NT2/D1 (cell line): ENCODE measurements around the gene LPCAT4.

Source experiments
- SUZ12 ChIP-seq: IDR thresholded peaks from 2 replicates; pipeline ENCODE4 v1.6.1; 2011; ENCODE audit not compliant: insufficient read length, insufficient read depth; ENCODE audit errors: extremely low read depth
- ZNF274 ChIP-seq: IDR thresholded peaks from 2 replicates; pipeline ENCODE4 v1.6.1; 2011; ENCODE audit warnings: mild to moderate bottlenecking, low read depth, low read length

- TF ChIP-seq ZNF274 = no peak
- TF ChIP-seq SUZ12 = no peak
Measured at GRCh38 chr15:34364041-34364440, 3.0 kb downstream of the LPCAT4 start.
